GM18868 (cell line): Measurements from ENCODE around the gene PRR20G.
"Not testable (repeated sequence)": the region's sequence is repeated elsewhere in the genome, so short reads cannot be mapped to it uniquely, and the experiment has no call there.

Source experiments
- ATAC-seq: cut with Tn5 transposase; IDR thresholded peaks from one replicate; pipeline ENCODE4 v1.9.1; 2021; ENCODE audit warnings: mild to moderate bottlenecking, moderate library complexity; ENCODE audit not compliant: unreplicated experiment

The PRR20G gene

DNA sequence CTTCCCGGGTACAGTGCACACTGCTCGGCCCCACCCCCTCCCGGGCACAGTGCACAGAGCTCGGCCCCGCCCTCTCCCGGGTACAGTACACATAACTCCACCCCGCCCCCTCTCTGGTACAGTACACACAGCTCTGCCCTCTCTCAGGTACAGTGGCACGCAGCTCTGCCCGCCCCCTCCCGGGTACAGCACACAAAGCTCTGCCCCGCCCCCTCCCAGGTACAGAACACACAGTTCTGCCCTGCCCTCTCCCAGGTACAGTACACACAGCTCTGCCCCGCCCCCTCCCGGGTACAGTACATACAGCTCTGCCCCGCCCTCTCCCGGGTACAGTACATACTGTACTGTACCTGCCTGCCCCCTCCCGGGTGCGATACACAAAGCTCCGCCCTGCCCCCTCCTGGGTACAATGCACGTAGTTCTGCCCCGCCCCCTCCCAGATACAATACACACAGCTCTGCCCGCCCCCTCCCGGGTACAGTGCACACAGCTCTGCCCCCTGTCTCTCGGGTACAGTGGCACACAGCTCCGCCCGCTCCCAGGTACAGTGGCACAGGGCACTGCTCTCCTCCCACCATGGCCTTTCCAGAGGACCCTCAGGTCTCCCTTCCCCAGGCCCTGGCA lies 16.4 kb upstream of the PRR20G start:
- no peak for ATAC-seq

DNA sequence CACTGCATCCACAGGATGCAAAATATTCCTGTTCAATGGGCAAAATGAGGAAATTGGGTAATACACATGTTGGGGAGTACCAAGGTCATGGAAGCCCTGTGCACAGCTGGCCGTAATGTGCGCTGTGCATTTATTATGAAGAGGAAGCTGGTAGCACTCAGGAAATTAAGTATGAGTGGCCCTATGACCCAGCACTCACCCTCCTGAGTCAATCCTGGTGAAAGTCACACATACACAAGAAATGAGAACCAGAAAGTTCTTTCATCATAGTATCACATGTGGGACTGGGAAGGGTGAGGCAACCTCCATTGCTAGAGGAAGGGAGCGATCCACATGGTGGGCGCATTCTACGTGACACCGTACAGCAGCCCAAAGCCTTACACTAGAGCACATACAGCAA lies 11.4 kb upstream of the PRR20G start:
- ATAC-seq: no peak

DNA sequence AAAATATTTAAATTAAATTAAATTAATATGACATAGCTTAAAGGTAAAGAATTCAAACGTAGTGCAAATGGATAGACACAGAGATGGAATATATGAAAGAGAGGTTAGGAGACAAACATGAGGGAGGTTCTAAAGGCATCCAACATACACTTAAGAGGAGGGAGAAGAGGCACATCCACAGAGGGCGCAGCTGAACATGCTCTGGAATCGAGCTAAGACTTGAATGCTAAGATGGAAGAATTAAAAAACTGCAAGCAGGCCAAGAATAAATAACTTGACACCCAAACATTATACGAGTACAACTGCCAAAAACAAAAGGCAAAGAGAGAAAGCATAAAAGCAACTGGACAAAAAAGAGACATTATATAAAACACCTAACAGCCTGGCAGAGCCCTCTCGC lies 9.1 kb upstream of the PRR20G start:
- no peak for ATAC-seq

DNA sequence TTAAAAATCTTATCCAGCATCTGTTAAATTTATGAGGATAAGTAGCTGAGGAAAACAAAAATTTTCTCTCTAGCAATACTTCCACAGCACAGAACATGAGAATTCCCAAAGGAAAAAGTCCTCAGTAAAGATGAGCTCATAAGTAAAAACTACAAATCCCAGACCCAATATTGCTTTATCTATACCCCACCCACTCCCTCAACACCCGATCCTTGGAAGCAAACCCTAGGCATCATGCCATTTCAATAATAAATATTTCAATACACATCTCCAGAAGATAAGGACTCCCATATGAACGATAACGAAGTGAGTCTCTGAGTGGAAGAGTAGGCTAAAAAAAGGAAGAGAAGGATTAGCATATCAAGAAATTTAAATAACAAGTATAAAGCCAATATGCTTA lies 8.3 kb upstream of the PRR20G start:
- ATAC-seq: no peak

DNA sequence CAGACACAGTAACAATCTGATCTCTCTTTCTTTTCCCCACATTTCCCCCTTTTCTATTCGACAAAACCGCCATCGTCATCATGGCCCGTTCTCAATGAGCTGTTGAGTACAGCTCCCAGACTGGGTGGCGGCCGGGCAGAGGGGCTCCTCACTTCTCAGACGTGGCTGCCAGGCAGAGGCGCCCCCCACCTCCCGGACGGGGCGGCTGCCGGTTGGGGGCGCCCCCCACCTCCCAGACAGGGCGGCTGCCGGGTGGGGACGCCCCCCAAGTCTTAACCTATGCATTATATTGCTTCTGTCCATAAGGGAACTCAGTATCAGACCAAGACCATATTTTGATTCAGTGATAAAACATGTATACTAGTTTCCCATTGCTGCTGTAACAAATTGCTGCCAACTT lies 5.8 kb upstream of the PRR20G start:
- not testable (repeated sequence) for ATAC-seq

DNA sequence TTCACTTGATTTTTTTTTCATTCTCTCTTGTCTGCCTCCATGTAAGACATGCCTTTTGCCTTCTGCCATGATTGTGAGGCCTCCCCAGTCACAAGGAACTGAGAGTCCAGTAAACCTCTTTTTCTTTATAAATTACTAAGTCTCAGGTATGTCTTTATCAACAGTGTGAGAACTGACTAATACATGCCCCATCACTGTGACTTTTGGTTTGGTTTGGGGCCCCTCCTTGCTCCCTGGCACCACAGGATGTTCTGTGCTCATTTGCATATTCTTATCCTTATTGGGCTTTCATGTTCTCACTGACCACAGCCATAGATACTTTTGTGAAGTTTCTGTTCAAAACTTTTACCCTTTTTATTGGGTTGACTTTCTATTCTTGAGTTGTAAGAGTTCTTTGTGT lies 3.8 kb upstream of the PRR20G start:
- no peak for ATAC-seq

DNA sequence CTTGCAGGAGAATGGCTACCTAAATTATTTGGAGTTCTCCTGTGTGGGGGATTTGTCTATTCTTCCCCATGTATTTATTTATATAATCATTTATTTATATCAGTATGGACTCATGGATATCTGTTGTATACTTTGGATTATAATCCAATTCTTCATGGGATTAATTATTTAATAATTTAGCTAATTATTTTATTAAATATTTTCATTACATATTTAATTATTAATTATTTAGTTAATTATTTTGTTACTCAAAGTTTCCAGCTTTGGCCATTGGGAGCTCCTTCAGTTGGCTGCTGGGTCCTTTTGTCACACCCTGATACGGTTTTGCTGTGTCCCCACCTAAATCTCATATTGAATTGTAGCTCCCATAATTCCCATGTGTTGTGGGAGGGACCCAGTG lies 3.3 kb upstream of the PRR20G start:
- ATAC-seq: no peak

DNA sequence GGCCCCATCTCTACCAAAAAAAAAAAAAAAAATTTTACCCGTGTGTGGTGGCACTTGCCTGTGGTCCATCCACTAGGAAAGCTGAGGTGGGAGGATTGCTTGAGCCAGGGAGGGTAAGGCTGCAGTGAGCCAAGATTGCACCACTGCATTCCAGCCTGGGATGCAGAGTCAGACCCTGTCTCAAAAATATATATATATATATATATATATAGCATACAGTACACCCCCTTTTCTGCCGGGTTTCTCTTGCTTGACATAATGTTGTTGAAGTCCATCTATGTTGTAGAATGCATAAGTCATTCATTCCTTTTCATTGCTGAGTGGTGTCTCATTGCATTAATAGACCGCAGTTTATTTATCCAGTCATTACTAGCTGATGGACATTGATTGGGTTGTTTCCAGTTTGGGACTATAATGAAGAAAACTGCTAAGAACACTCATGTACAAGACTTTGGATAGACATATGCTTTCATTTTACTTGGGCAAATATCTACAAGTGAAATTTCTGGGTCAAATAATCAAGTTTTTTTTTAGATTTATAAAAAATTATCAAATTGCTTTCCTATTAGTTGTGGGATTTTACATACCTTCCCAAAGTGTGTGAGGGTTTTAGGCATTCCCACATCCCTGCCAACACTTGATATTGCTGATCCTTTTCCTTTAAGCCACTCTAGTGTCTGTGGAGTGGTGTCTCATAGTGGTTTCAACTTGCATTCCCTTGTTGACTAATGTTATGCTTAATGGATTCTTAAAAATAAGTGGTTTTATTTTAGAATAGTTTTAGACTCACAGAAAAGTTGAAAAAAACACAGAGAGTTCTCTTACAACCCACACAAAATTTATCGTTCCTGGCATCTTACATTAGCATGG lies 2.1 kb upstream of the PRR20G start:
- ATAC-seq: no peak

DNA sequence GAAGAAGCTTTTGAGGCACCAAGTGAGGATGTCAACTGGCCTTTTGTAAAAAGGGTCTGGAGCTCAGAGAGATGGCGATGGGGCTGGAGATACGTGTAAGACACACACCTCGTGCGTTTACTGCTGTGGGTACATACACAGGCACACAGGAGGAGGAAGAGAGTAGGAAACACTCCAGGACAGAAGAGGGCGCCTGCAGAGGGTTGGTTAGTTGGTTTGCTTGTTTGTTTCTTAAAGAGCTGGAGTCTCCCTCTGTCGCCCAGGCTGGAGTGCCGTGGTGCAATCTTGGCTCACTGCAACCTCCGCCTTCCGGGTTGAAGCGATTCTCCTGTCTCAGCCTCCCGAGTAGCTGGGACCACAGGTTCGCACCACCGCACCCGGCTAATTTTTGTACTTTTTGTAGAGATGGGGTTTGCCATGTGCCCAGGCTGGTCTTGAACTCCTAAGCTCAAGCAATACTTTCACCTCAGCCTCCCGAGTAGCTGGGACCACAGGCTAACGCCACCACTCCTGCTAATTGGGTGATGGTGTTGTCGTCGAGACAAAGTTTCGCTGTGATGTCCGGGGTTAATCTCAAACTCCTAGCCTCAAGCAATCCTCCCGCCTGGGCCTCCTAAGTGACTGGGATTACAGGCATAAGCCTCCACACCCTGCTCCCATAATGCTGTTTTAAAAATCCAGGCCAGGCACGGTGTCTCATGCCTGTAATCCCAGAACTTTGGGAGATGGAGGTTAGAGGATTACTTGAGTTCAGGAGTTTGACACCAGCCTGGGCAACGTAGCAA lies 1.3 kb upstream of the PRR20G start:
- no peak for ATAC-seq

DNA sequence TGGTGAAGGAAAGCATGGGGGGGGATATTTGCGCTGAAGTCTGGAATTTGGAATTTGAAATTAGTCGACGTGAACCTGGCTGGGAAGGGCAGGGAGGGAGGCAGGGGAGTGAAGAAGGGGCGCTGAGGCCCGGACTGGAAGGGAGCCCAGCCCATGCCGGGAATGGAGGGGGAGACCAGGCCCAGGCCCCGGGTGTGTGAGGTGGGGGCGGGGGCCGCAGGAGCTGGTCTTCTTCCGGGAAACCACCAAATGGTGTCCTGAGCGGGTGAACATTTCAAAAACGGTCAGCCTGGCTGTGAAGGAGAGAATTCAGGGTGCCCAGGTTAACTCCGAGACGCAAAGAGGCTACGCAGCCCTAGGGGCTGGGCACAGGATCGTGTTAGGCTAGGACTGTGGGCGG lies 497 bp upstream of the PRR20G start:
- ATAC-seq: no peak

DNA sequence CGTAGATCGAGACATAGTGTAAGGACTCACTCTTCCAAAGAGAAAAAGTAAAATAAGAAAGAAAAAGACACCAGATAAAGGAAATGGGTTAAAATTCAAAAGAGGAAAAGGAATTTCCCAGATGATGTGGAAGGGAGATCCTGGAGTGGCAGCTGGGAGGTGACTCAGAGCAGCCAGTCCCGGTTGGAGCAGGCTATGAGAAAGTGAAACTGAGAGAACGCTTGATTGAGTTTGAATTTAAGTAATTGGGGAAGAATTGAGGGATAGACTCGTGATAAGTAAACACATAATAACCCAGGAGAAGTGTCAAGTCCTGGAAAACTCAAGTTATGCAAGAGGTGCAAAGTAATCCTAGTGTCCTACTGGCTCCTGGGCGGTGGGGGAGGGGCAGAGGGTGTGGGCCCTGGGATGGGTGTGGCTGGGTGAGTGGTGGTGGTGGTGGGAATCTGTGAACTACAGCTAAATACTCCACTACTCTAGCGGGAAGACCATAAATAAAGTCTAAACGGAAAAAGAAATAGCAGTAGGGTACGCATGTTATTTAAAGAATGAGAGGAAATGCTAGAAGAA lies 1.2 kb downstream of the PRR20G start:
- ATAC-seq: no peak

DNA sequence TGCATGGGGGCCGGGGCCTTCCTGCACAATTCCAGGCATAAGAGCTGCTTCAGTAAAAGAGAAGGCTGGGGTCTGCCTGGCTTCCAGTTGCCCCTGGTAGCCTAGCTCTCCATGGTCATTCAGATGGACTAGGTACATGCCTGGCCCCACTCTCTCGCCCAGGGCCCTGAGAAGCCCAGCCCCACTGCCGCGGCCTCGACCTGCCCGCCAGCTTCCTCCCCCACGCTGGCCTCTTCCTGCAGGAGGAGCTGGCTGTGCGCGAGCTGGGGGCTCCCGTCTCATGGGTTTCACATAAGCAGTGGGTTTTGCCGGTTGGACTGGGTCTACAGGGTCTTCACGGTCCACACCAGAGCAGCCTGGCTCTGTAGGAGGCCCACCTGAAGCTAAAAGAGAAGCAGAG lies 3.6 kb downstream of the PRR20G start:
- no peak for ATAC-seq

DNA sequence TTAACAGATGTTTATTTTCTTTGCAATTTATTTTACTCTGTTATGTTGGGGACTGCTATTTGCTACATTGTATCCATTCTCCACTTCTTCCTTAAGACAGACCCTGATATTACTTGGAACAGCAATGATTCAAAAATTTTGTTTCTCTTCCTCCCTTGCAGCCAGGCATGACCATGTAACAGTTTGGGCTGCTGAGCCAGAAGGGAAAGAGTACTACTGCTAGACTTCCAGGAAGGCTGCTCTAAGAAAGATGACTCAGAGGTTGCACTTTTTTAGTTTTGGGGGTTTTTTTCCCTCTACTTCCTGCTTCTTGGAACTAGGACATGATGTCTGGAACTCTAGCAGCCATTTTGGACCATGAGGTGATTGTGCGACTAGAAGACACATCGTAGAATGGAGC lies 10.3 kb downstream of the PRR20G start:
- no peak for ATAC-seq

DNA sequence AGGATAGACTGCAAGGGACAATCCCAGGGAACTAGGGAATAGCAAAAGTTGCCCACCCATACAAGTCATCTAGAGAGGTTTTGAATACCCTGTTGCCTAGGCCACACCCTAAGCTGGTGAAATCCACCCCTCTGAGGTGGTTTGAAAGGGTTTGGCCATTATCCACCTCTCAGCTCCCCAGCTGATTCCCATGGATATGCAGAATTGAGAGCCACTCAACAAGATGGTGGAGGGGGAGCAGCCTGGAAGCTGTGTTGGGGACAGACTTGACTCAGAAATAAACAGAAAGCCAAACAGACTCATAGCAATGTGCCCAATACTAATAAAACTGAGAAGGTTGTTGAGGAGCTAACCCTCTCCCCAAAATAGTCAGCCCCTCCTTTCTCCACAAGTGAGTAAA lies 10.9 kb downstream of the PRR20G start:
- no peak for ATAC-seq

DNA sequence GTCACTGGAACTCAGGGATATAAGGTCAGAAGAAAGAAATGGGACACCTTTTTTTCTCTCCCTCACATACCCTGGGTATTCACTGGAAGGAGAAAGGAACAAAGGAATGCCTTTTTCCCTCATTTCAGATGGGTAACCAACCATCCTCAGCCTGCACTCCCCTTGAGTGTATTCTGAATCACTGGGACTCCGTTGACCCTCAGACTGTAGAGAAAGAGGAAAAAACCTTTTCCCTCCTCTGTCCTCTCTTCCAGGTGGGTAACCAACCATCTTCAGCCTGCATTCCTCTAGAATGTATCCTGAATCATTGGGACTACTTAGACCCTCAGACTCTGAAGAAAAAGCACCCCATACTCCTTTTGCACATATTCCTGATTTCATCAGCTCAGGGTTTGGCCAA lies 11.4 kb downstream of the PRR20G start:
- no peak for ATAC-seq

DNA sequence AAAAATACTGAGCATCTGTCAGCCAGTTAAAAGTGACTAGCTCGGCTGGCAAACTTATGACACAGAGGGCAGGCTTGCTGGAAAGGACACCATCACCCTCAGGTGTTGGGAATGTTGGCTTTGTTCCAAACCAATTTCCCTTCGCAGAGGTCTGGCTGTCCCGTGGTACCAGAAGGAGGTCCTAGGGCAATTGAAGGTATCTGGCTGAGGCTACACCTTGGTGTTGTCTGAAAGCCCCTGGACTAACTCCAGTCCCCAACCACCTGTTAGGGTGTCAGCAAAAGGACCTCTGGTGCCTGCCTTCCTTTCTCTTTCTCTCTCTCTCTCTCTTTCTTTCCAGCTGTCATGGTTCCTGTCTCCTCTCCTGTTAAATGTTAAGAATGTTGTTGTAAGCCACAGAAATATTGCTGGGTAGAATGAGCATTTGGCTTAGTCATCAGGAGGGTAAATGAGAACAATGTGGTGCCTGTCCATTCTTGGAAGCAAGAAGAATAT lies 12.5 kb downstream of the PRR20G start:
- no peak for ATAC-seq

DNA sequence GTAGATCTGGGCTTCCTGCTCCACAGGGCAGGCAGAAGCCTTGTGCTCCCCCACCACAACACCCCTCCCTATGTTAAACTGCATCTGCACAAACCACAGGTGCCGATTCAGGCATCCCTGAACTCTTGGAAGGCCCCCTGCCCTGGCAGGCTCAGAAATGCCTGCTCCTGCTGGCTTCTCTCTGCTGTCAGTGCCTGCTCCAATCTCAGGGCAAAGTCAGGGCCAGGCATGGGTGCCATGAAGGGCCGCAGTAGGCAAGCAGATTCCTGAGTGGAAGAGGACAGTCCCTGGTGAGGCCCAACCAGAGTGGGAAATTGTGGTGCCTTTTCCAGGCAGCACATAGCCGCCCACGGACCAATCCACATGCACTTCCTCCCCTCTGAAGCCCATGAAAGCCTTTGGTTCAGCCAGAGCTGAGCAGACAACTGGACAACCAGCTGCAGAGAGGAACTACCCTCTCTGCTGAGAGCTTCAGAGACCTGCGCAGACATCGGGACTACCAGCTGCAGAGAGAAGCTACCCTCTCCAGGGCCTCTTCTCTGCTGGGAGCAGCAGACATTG lies 13.6 kb downstream of the PRR20G start:
- ATAC-seq: no peak

DNA sequence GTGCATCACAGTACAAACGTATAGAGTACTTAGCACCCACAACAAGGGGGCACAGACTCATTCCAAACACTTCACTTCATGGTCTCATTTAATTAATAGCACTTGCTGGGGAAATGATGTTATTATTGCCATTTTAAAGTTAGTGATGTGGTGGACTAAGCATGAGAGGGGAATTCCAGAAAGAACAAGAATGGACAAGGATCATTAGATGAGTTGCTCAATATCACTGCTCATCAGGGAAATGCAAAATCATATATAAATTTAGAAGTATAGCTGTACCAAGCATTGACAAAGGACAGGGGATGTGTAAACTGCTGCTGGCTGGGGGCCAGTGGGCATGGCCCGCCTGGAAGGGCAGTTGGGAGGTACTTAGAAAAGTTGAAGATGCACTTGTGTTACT lies 14.6 kb downstream of the PRR20G start:
- no peak for ATAC-seq

DNA sequence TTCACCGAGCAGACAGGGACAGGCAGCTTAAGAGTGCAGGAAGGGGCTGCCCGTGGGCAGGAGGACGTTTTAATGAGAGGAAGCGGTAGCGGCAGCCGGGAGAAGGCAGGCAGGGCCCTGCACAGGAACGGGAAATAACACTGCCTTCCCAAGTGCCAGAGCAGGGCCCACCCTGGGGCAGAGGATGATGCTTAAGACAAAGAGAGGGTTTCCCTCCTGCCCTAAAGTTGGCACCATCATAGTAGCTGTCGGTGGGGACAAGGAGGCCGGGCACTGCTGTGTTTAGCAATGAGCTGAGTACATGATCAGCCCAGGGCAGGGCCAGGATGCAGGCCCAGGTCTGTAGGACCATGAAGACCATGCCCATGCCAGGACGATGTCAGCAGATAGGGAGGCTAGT lies 21.7 kb downstream of the PRR20G start:
- ATAC-seq: no peak

DNA sequence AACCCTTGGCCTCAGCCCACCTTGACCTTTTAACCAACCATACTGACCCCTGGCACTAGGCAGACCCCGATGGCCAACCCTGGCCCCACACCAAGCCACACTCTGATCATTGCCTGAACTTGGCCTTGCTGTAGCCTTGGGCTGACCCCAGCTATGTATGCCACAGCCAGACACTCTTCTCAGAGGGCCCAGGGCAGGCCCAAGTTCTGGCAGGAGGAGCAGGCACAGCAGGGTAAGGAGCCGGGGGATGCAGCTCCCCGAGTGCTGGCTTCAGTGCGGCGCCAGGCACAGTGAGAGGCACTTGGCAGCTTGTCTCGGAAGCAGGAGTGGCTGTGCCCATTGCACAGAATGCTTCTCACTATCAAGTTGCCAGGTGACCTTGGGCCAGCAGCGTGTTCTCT lies 22.3 kb downstream of the PRR20G start:
- no peak for ATAC-seq
